ENCODE data around the gene TYK2. TPM values are rescaled to one million over a fixed set of nuclear protein-coding genes. Genes with fewer than 3 reads are reported as not detected.

TYK2 gene
- total RNA-seq, 2 donors from 2014 or later: 76.3 to 148 TPM

DNA sequence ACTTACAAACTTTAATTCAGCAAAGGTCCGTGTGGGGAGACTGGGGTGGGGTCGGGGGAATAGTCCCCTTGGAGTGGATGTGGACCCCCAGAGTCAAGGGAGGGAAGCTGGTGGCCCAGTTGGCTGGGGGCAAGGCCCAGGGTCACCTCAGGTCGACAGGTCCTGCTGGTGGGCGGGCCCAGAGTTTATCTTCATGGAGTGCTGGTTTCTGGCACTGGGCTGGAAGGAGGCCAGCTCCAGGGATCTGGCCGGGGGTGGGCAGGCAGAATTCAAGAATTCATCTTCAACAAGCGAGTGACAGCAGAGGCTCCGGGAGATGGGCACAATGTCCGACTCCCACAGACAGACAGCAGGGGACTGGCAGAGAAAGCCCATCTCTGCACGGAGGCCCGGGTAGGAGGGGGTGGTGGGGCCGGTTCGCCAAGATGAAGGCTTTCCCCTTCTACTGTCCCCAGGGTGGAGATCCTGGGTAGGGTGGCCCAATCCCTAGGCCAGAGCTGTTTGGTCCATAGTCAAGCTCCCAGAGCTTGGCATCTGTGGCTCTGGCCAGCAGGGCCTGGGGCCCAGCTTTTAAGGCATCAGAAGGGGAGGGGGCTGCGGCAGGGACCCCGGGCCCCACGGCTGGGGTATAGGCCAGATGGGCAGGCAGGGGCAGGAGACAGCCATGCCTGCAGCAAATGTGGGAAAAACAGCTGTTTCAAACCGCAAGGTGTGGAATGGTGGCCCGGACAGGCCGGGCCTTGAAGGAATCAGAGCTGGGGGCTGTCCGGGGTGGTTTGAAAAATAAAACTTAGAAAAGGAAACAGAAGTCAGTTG is 63.9 kb downstream of the TYK2 start:
- peak; percentile 42 for DNase-seq
- TF ChIP-seq, protein P1, sequence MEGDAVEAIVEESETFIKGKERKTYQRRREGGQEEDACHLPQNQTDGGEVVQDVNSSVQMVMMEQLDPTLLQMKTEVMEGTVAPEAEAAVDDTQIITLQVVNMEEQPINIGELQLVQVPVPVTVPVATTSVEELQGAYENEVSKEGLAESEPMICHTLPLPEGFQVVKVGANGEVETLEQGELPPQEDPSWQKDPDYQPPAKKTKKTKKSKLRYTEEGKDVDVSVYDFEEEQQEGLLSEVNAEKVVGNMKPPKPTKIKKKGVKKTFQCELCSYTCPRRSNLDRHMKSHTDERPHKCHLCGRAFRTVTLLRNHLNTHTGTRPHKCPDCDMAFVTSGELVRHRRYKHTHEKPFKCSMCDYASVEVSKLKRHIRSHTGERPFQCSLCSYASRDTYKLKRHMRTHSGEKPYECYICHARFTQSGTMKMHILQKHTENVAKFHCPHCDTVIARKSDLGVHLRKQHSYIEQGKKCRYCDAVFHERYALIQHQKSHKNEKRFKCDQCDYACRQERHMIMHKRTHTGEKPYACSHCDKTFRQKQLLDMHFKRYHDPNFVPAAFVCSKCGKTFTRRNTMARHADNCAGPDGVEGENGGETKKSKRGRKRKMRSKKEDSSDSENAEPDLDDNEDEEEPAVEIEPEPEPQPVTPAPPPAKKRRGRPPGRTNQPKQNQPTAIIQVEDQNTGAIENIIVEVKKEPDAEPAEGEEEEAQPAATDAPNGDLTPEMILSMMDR (IDR thresholded peaks at IDR 0.05): no peak
- Histone ChIP-seq H3K4me3 (peak overlapping the region; percentile 66), H3K27me3 (no peaks in the 10 kb centered on the region), H3K27ac (no peak overlapping the region), H3K4me1 (peaks cover 7% of the 10 kb centered on the region), H3K36me3 (peaks cover 4% of the 10 kb centered on the region), H3K9me3 (no peaks in the 10 kb centered on the region), H3K9ac (ENCODE audit: low read depth in 2 of 2, low read length in 2 of 2) (peak overlapping the region in 1 of 2 donors; percentile 77)
- intact Hi-C loops (cut with DNase I): no loop called here

DNA sequence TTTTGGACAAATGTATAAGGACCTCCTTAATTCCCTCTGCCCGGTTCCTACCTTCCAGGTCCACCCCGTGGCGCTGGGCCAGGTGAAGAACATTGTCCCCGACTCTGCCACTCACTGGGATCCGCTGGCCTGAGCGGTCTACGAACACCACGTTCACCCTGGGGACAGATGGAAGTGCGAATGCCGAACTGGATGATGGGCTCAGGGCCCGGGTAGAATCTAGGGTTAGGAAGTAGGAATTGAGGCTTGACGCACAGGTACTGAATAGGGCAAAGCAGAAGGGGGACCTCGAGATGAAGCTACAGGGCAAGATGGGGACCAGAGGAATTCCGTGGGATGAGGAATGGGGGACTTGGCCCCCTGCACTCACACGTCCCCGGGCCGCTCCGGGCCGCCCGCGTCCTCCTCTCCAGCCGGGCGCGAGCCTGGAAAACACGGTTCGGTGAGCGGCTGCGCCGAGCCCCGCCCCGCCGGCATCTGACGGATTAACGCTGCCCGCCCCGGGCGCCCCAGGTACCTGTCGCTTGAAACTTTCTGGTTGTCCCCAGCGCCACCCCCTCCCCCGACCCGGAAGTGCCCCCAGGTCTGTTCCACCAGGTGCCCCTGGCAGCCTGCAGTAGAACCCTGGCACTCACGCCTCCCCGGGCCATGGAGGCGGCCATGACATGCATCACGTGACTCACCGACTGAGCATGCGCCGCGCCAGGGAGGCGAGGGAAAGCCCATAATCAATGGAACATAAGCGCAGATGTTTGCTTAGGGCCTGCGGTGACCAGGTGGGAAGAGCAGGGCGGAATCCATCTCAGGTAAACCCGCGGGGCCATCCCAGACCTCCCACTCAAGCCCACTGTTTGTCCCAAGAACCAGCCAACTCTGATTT is 64.8 kb downstream of the TYK2 start, which contains the start of gene FDX2:
TSS of gene FDX2 (minus strand) at position 681 of the 880 bp plus-strand sequence. CDS start at position 662, 19 bp downstream.
- H3K27ac ChIP-seq: no peak within 1 kb of the TSS
- DNase-seq: peak; percentile 95

DNA sequence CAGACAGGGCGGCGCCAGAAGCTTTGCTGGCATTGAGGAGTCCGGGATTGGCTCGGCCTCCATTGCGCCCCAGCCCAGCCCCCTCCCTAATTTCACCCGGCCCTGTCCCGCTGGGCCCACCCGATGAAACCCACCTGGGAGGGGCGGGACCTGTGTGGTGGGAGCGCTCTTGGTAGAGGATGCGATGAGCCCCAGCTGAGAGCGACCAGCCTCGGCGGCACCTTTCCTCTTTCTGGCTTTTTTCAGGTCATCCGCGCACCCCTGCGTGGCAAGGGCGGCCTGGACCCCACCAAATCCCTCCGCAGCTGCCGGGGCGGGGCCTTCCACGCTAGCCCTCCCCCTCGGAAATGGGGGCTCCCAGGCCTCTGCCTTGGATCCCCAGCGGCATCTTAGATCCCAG is 70.9 kb downstream of the TYK2 start, which contains the start of gene ZGLP1:
TSS of gene ZGLP1 (minus strand) at position 393 of the 400 bp plus-strand sequence.
- H3K9ac ChIP-seq (ENCODE audit: low read depth in 2 of 2, low read length in 2 of 2): no peak within 1 kb of the TSS
- no peaks in the 10 kb centered on the region for H3K9me3 ChIP-seq
- no peak within 1 kb of the TSS for H3K4me3 ChIP-seq
- intact Hi-C loops (cut with DNase I): no loop called here
- no peaks in the 10 kb centered on the region for H3K27me3 ChIP-seq
- TF ChIP-seq, protein P1 (IDR thresholded peaks at IDR 0.05): no peak
- no peaks in the 10 kb centered on the region for H3K4me1 ChIP-seq
- no peak within 1 kb of the TSS for H3K27ac ChIP-seq
- no peaks in the 10 kb centered on the region for H3K36me3 ChIP-seq
- no peak for DNase-seq

More for the DNA sequence above, 64.8 kb downstream of the TYK2 start, which contains the start of gene FDX2:
- Histone ChIP-seq H3K27me3 (no peaks in the 10 kb centered on the region), H3K9ac (ENCODE audit: low read depth in 2 of 2, low read length in 2 of 2) (peak within 1 kb of the TSS; percentile 20 to 77), H3K36me3 (peaks cover 4% of the 10 kb centered on the region), H3K4me1 (no peaks in the 10 kb centered on the region), H3K9me3 (no peaks in the 10 kb centered on the region), H3K4me3 (peak within 1 kb of the TSS; percentile 66)
- TF ChIP-seq, protein P1 (IDR thresholded peaks at IDR 0.05): no peak
- intact Hi-C loops (cut with DNase I): no loop called here

DNA sequence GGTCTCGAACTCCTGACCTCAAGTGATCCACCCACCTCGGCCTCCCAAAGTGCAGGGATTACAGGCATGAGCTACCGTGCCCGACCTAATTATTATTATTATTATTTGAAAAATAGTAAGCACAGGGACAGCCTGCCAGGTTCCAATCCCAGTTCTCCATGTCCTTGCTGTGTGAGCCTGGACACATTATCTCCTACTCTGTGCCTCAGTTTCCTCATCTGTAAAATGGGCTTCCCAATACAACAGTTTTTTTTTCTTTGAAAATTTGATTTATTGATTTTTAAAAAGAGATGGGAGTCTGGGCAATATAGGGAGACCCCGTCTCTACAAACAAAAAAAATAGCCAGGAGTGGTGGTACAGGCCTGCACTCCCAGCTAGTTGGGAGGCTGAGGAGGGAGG is 74.0 kb downstream of the TYK2 start:
- H3K27ac ChIP-seq: no peak overlapping the region
- no peak for DNase-seq
- intact Hi-C loops (cut with DNase I): no loop called here
- H3K4me1 ChIP-seq: no peaks in the 10 kb centered on the region
- H3K27me3 ChIP-seq: no peaks in the 10 kb centered on the region
- H3K9ac ChIP-seq (ENCODE audit: low read depth in 2 of 2, low read length in 2 of 2): no peak overlapping the region
- H3K9me3 ChIP-seq: no peaks in the 10 kb centered on the region
- no peak overlapping the region for H3K4me3 ChIP-seq
- H3K36me3 ChIP-seq: no peaks in the 10 kb centered on the region
- TF ChIP-seq, protein P1 (IDR thresholded peaks at IDR 0.05): no peak

DNA sequence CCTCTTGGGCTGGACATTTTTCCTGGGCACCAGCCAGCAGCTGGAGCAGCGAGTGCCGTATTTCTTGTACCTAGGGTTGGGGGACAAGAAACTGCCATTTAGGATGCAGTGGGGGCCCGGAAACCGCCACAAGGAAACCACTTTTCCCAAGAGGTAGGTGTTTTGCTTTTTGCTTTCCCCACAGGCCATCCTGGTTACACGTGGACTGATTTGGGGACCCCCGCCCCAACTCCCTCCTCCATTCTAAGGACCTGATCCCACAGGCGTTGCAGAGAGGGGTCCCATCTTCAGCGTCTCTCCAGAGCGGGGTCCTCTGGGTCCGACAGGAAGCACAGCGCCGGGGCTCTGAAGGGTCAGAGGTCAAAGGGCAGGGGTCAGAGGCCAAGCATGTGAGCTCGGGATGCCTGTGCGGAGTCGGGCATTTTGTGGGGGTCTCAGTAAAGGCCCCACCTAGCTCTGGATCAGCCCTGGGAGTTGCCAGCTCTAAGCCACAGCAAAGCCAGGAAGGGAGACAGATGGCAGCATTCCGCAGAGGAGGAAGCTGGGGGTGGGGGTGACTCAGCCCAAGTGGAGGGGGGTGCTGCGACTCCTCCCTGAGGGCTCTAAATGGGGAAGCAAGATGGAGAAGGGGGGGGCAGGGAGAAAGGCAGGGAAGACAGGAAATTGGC is 75.1 kb downstream of the TYK2 start:
- H3K9me3 ChIP-seq: no peaks in the 10 kb centered on the region
- DNase-seq: no peak
- H3K4me1 ChIP-seq: no peaks in the 10 kb centered on the region
- H3K4me3 ChIP-seq: no peak overlapping the region
- H3K9ac ChIP-seq (ENCODE audit: low read depth in 2 of 2, low read length in 2 of 2): no peak overlapping the region
- TF ChIP-seq, protein P1 (IDR thresholded peaks at IDR 0.05): no peak
- H3K36me3 ChIP-seq: no peaks in the 10 kb centered on the region
- H3K27me3 ChIP-seq: no peaks in the 10 kb centered on the region
- intact Hi-C loops (cut with DNase I): no loop called here
- no peak overlapping the region for H3K27ac ChIP-seq

Data from colonic mucosa (tissue), 4 donors.